ENCODE data around the gene KIF5A. TPM values are rescaled to one million over a fixed set of nuclear protein-coding genes. Genes with fewer than 3 reads are reported as not detected.

Gene KIF5A
- total and polyA plus RNA-seq, 2 of the 4 experiments (the other 2 are of a cell fraction), result 0.15 to 0.18 TPM

GRCh38 chr12:57631566-57632072 lies 81.8 kb downstream of the KIF5A start:
- CTCF ChIA-PET, result no interaction called here
- in situ Hi-C loops (cut with MboI; ENCODE audit: low sequenced_read_pairs), result no loop called here
- dilution Hi-C loops (cut with HindIII; ENCODE audit: low sequenced_read_pairs, unreplicated experiment), result no loop called here

More at GRCh38 chr12:57631566-57632072, 81.8 kb downstream of the KIF5A start:
- H2AK9ac ChIP-seq (replicated peaks; ENCODE audit: low read depth, low read length, poor library complexity), result no peak overlapping the region
- H3K9ac ChIP-seq (ENCODE audit: low read depth, low read length), result no peak overlapping the region
- H3K79me1 ChIP-seq (ENCODE audit: low read depth in 1 of 2, low read length in 2 of 2), result no peaks in the 10 kb centered on the region
- H2BK15ac ChIP-seq (ENCODE audit: low read depth, low read length), result no peak overlapping the region
- WGBS, 2 experiments (ENCODE audit: extremely low coverage in 2 of 2, insufficient read length in 1 of 2), result 32% methylated on average over 11 of the region's 26 CpGs; no CpG with 5 or more reads in 1 of the 2 experiments
- H3K56ac ChIP-seq (ENCODE audit: extremely low read depth, insufficient read depth, low read length), result no peak overlapping the region
- peak overlapping the region; percentile 92 for H2AFZ ChIP-seq (replicated peaks; ENCODE audit: low read length, poor library complexity)
- intact Hi-C loops (cut with micrococcal nuclease), result loop anchor here (2.0 kb wide), 1 partner anchor 61 kb away; no protein-coding TSS in a partner anchor
- no peak overlapping the region for H2BK20ac ChIP-seq (ENCODE audit: low read depth, low read length)
- H4K20me1 ChIP-seq (ENCODE audit: insufficient read depth, low read length), result no peaks in the 10 kb centered on the region; the same call in 1 of the 2 replicates
- H3K4ac ChIP-seq (ENCODE audit: low read depth, low read length), result no peak overlapping the region
- no peaks in the 10 kb centered on the region for H3K9me3 ChIP-seq (ENCODE audit: control insufficient read depth, insufficient read depth, low read length)
- no peak overlapping the region for H2BK5ac ChIP-seq (ENCODE audit: low read depth, low read length, poor library complexity, severe bottlenecking)
- DNase-seq, result no peak
- H2BK120ac ChIP-seq (ENCODE audit: low read depth, low read length), result no peak overlapping the region
- H3K27ac ChIP-seq (ENCODE audit: insufficient read depth, low read length), result no peak overlapping the region
- H4K5ac ChIP-seq (ENCODE audit: low read depth, low read length), result no peak overlapping the region
- peaks cover 2% of the 10 kb centered on the region; the same call in 1 of the 2 replicates for H3K4me1 ChIP-seq (ENCODE audit: control insufficient read depth, insufficient read depth, low read length)
- no peak overlapping the region for H4K91ac ChIP-seq (ENCODE audit: insufficient read depth, low read depth, low read length)
- no peaks in the 10 kb centered on the region for H3K36me3 ChIP-seq (ENCODE audit: control insufficient read depth, insufficient read depth, low read length)
- no TSS peak for BruUV-seq (replicated peaks)
- H3K23ac ChIP-seq (ENCODE audit: low read depth, low read length), result no peak overlapping the region
- H3K4me3 ChIP-seq (ENCODE audit: insufficient read depth, low read depth, low read length), result no peak overlapping the region
- no peak for ATAC-seq (ENCODE audit: low read depth)
- H3K4me2 ChIP-seq (ENCODE audit: low read depth, low read length), result no peak overlapping the region; the same call in 1 of the 2 replicates
- H3K27me3 ChIP-seq (ENCODE audit: control insufficient read depth, insufficient read depth, low read length), result peaks cover 52% of the 10 kb centered on the region
- POLR2A ChIA-PET (ENCODE audit: unreplicated experiment), result interaction anchor here (0.6 kb wide), 1 partner anchor 28 kb away, joined by 5 read pairs; no protein-coding TSS in a partner anchor
- no peak for TF ChIP-seq CTCF (conservative IDR thresholded peaks at IDR 0.05; ENCODE audit: low read depth, low read length)
- no peak for TF ChIP-seq CEBPB (IDR thresholded peaks at IDR 0.05; ENCODE audit: low read depth, low read length)
- TF ChIP-seq MXI1 (IDR thresholded peaks at IDR 0.05; ENCODE audit: borderline replicate concordance, low read depth, low read length), result no peak
- no peak for TF ChIP-seq RCOR1 (IDR thresholded peaks at IDR 0.05; ENCODE audit: insufficient replicate concordance, low read length)
- H3K14ac ChIP-seq (replicated peaks; ENCODE audit: low read depth, low read length), result no peak overlapping the region
- H3K9me1 ChIP-seq (ENCODE audit: insufficient read depth, low read length), result peaks cover 2% of the 10 kb centered on the region; the same call in 1 of the 2 replicates
- no peak overlapping the region for H2AK5ac ChIP-seq (ENCODE audit: low read depth, low read length)
- no peak overlapping the region for H3K18ac ChIP-seq (ENCODE audit: low read depth, low read length)
- H4K8ac ChIP-seq (ENCODE audit: low read depth in 2 of 2, low read length in 2 of 2), result no peak overlapping the region
